GM21528 (cell line): ENCODE measurements around the gene FOXK1.

Experiments
- ATAC-seq: cut with Tn5 transposase; IDR thresholded peaks from one replicate; pipeline ENCODE4 v1.9.1; 2021; ENCODE audit warnings: mild to moderate bottlenecking, moderate library complexity; ENCODE audit not compliant: unreplicated experiment, low FRiP score

FOXK1 gene

GRCh38 chr7:4694305-4694704, 12.2 kb downstream of the FOXK1 start:
- no peak for ATAC-seq

GRCh38 chr7:4698707-4699275, 16.7 kb downstream of the FOXK1 start:
- ATAC-seq: no peak

DNA sequence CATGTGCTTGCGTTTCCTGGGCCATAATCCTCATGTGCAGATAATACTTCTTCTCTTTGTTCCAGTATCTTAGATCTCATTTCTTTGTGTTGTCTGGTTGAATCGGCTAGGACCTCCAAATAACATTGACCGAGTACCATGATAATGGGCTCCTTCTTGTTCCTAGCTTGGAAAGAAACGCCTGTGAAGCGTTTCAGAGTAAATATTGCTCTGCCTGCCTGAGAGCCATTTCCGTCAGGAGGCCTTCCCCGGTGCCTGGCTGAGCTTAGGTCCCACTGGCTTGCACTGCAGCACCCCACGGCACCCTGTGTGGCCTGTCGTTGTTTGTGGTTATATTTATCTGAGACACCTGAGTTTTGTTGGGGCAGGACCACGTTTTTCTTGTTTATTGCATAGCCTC, 17.7 kb downstream of the FOXK1 start:
- no peak for ATAC-seq

GRCh38 chr7:4700577-4701235, 18.6 kb downstream of the FOXK1 start:
- ATAC-seq: no peak

GRCh38 chr7:4702961-4703512, 20.9 kb downstream of the FOXK1 start:
- ATAC-seq: no peak

- no peak for ATAC-seq
Measured at GRCh38 chr7:4703532-4703931, 21.4 kb downstream of the FOXK1 start.

DNA sequence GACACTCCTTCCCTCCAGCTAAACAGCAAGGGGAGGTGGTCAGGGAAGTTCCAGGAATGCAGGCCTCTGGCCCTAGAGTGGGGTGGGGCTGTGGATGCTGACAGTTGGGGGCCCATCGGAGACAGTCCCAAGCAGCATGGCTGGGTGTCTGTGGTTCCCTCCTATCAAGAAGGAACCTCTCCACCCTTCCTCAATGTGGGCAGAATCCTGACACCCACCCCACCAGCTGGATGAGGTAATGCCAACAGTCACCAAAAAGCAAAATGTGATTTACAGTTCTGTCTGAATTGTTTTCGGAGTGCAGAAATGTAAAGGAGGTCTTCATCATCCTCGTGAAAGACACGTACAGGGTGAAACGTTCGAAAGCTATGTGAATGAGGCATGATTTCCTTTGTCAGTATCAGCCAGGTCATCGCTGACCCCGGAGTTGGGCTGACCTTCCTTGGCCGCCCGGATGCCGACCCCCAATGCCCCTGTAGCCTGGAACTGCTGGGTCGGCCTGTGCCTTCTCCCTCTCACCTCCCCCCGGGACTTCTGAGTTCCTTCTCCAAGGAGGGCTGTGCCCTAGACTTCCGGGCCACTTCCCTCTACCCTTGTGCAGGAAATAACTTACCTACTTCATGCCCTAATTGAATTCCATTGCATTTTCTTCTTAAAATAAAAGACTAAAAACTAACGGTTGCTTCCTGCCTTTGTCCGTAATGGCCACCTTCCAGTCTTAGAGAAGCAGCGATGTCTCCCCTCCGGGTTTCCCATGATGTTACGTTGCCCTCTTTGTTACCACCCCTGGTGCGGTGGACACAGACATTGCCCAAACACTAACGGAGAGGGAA, 24.5 kb downstream of the FOXK1 start:
- ATAC-seq: no peak

DNA sequence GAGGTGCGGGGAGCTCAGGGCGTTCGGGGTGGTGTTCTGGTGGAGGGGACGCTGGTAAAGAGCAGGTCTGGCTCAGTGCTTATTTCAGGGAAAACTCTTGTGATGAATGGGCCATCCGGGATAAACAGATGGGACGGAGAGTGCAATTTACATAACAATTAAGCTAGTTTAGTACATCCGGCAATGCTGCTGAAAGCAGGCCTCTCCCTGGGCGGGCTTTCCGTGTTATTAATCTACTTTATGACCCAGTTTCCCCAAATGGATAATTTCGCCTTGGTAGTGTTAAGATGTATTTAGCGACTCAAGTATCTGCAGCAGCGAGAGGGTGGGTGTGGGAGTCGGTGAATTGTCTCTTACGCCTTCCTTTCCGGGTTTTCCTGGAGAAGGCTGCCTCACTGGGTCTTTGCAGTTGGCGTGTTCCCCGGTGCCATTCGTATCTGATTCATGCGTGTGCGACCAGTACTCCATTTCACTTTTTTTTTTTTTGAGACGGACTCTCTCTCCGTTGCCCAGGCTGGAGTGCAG, 25.2 kb downstream of the FOXK1 start:
- ATAC-seq: no peak

DNA sequence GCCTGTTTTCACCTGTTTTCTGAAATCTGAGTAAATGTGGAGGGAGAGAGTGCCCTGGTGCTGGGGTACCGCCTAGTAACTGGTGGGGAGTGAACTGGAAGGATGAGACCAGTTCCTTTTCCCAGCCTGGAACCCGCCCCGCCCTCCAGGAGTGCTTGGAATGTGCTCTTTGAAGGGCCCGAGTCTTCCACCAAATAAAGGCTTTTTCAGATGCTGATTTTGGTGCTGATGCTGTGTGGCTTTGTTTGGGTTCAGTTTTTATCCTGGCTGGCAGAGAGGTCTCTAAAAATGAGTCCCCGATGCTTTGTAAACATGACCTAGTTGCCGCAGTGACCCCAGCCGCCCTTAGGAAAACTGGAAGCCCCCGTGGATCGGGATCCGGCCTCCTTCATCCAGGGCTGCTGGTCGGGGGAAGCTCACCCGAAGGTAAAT, 25.9 kb downstream of the FOXK1 start:
- ATAC-seq: no peak

DNA sequence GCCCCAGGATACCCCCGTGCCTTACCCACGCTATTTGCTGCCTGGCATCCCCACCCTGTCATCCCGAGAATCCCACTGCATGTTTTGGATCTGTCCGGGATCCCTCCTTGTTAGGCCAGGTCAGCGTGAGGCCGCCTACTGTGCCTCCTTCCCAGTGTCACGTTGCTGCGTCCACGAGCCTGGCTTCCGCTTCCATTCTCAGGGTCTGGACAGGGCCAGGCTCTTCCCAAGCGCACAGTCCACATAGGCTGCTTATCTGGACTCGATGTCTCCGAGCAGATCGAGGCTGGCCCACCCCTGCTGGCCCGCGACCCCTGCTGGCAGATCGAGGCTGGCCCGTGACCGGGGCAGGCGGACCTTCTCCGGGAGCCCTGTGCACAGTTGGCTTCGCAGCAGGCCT, 27.1 kb downstream of the FOXK1 start:
- ATAC-seq: no peak

- no peak for ATAC-seq
Measured at GRCh38 chr7:4711093-4711492, 29.0 kb downstream of the FOXK1 start.

DNA sequence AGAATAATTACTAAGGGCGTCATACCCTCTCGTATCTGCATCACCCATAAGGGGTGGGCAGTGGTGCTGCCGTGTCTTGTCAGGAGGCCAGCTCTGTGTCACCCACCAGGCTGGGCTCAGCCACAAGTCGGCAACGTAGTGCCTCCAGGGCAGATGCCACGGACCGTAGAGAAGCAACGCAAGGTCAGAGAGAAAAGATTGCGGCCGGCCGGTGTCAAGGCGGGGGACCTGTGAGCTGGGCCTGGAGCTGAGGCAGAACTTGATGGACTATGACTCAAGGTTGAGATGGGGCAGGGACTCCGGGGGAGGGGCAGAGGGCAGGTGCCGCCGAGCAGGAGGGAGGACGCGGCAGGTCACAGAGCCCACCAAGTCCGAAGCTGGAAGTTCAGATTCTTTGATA, 29.5 kb downstream of the FOXK1 start:
- ATAC-seq: no peak

GRCh38 chr7:4712281-4713182, 30.4 kb downstream of the FOXK1 start:
- ATAC-seq: no peak

GRCh38 chr7:4713183-4713784, 31.2 kb downstream of the FOXK1 start:
- ATAC-seq: peak; percentile 51

DNA sequence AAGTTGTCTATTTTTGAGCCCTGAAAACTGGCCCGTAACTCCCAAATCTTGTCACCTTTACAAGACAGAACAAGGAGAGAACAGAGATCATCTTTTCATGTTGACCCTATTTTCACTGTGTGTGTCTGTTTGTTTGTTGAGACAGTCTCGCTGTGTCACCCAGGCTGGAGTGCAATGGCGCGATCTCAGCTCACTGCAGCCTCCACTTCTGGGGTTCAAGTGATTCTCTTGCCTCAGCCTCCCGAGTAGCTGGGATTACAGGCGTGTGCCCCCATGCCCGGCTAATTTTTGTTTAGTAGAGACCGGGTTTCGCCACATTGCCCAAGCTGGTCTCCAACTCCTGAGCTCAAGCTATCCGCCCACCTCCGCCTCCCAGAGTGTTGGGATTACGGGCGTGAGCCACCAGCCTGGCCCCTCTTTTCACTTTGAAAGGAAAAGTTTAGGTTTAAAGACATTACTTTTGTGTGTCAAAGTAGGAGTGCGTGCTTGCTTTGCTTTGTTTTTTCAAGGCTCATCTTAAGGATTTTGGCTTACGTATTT, 32.1 kb downstream of the FOXK1 start:
- no peak for ATAC-seq

- ATAC-seq: no peak
Measured at GRCh38 chr7:4714767-4715409, 32.8 kb downstream of the FOXK1 start.

- ATAC-seq: no peak
Measured at GRCh38 chr7:4715410-4715776, 33.3 kb downstream of the FOXK1 start.

DNA sequence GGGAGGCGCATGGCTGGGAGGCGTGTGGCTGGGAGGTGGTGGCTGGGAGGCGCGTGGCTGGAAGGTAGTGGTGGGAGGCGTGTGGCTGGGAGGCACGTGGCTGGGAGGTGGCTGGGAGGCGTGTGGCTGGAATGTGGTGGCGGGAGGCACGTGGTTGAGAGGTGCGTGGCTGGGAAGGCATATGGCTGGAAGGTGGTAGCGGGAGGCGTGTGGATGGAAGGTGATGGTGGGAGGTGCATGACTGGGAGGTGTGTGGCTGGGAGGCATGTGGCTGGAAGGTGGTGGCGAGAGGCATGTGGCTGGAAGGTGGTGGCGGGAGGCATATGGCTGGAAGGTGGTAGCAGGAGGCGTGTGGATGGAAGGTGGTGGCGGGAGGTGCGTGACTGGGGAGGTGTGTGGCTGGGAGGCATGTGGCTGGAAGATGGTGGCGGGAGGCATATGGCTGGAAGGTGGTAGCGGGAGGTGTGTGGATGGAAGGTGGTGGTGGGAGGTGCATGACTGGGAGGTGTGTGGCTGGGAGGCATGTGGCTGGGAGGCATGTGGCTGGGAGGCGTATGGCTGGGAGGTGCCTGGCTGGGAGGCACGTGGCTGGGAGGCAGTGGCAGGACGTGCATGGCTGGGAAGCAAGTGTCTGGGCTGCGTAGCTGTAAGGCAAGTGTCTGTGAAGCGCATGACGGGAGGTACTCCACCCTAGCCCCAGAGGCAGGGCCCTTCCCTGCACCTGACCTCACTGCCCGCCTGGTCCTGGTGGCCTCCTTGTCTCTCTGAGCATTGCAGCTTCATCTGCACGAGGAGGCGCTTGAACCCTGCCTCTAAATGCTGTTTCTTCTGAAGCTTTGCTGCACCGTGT, 35.1 kb downstream of the FOXK1 start:
- no peak for ATAC-seq
